Adrenal gland (tissue), 12 donors: ENCODE measurements around the gene PRICKLE2. TPM values are rescaled to one million over a fixed set of nuclear protein-coding genes. Genes with fewer than 3 reads are reported as not detected.

Experiments used
- DNase-seq, 7 donors: peaks; one replicate each; pipeline ENCODE4 v3.0.0-alpha.2; 2019 to 2020
- H3K27ac ChIP-seq, 5 donors: fragments of 200-600 bp; sonication (generic) in 4 of 5; 1 replicate in 3 of 5; 2 replicates in 2 of 5; pipeline versions ENCODE4 v1.5.1 to v1.8.0; 2016 to 2020; ENCODE audit warnings: mild to moderate bottlenecking in 1 of 5
- H3K27me3 ChIP-seq: fragments of 200-600 bp; 2 replicates; pipeline ENCODE4 v1.8.0; 2021
- H3K36me3 ChIP-seq, 2 donors: fragments of 200-600 bp; replicated peaks in 1 of 2; 1 replicate in 1 of 2; 2 replicates in 1 of 2; pipeline versions ENCODE4 v1.5.1 to v1.8.0; 2018 to 2022
- H3K4me1 ChIP-seq, 2 donors: fragments of 200-600 bp; replicated peaks in 1 of 2; 1 replicate in 1 of 2; 2 replicates in 1 of 2; pipeline versions ENCODE4 v1.5.1 to v1.8.0; 2018 to 2021
- H3K4me3 ChIP-seq, 4 donors: fragments of 200-600 bp; sonication (generic) in 3 of 4; one replicate each; pipeline ENCODE4 v1.5.1; 2016 to 2018
- H3K9me3 ChIP-seq, 3 donors: fragments of 200-600 bp; sonication (generic) in 1 of 3; replicated peaks in 1 of 3; 1 replicate in 2 of 3; 2 replicates in 1 of 3; pipeline versions ENCODE4 v1.5.1 to v1.8.0; 2016 to 2021
- CTCF ChIP-seq, 6 experiments: fragments of 450-650 bp in 4 of 6; fragments of 200-600 bp in 2 of 6; sonication (generic) in 1 of 6; IDR thresholded peaks; 1 replicate in 5 of 6; 2 replicates in 1 of 6; pipeline versions ENCODE4 v1.5.1 to v1.8.0; 2016 to 2021; ENCODE audit warnings: antibody characterized with exemption in 6 of 6, mild to moderate bottlenecking in 2 of 6, moderate library complexity in 1 of 6
- POLR2A ChIP-seq, 2 donors: fragments of 450-650 bp; IDR thresholded peaks; one replicate each; pipeline ENCODE4 v1.6.1; 2017; ENCODE audit warnings: antibody characterized with exemption in 2 of 2, mild to moderate bottlenecking in 2 of 2, moderate library complexity in 1 of 2
- WGBS, 4 donors: extraction: QIAGEN DNeasy Blood & Tissue Kit in 2 of 4; methylation state at CpG; one replicate each; pipeline versions ENCODE4 v1.1.5 to v1.1.7; 2013 to 2017; 5-methylcytosine and 5-hydroxymethylcytosine counted together
- intact Hi-C, 2 donors: fragments of 100-400 bp; cut with DNase I; formaldehyde crosslinking; loops; one replicate each; pipeline versions ENCODE4 v1.14.1 to v1.15.0; 2022 to 2023
- polyA plus RNA-seq, 3 donors: library from polyadenylated mRNA; stranded (reverse); fragments of 200-250 nt in 2 of 3; fragments of 350-450 nt in 1 of 3; fragmentation: Illumina TruSeq in 1 of 3; extraction: RNeasy Lipid Tissue Mini Kit (QIAGEN cat#74804) in 1 of 3; gene quantifications; one replicate each; pipeline ENCODE4 v1.2.3, GENCODE V29; 2013 to 2014
- total RNA-seq, 9 donors: library from RNA; depleted of rRNA in 4 of 9; stranded (reverse); fragments of >200 nt in 4 of 9; fragments of 120-200 nt in 1 of 9; fragmentation: NEBNext Ultra II Directional in 1 of 9; extraction: Animal tissue kit (Norgen Biotek cat#: 25700) in 1 of 9; gene quantifications; one replicate each; pipeline versions ENCODE4 v1.1.0 to v1.2.4, GENCODE V29; 2013 to 2023
- donor health status: healthy with polysubstance abuse.
- donor health status: Bipolar disorder and iron deficiency.
- donor health status: DM: yes; HTN: yes; CAD: no.
- donor health status: DM: no; HTN: no; CAD: no.
- donor health status: DM: no; HTN: no; CAD: no.
- donor health status: DM: yes; HTN: yes; CAD: no.

Gene PRICKLE2
- total and polyA plus RNA-seq, 12 donors: 1.3 to 15.7 (median 8.1) TPM

GRCh38 chr3:64141476-64141875, 83.8 kb downstream of the PRICKLE2 start:
- intact Hi-C loops: no loop called here

DNA sequence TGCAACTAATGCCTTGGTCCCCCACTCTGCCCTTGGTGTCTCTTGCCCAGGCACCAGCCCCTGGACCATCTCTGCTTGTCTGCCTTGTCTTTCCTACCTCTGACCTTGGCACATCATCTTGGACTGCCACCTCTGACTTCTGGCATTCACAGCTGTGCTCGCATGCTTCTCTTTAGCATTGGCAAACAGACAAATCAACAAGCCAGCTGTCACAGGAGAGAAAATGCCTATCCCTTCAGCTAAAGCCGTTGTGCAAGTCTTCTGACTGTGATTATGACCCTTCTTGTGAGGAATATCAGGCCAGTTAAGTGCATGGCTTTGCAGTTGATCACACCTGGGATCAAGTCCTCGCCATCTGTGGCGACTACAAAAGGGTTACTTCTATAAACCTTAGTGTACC, 84.6 kb downstream of the PRICKLE2 start:
- DNase-seq: no peak
- Histone ChIP-seq H3K27ac (no peak overlapping the region), H3K9me3 (no peaks in the 10 kb centered on the region), H3K4me1 (peaks cover 0 to 4% of the 10 kb centered on the region in 2 donors), H3K4me3 (no peak overlapping the region), H3K36me3 (no peaks in the 10 kb centered on the region), H3K27me3 (no peaks in the 10 kb centered on the region)
- WGBS, 4 donors: 74 to 88% (median 86%) methylated on average over 4 of the region's 4 CpGs
- TF ChIP-seq POLR2A (IDR thresholded peaks at IDR 0.05): no peak
- intact Hi-C loops: no loop called here

More at GRCh38 chr3:64141476-64141875, 83.8 kb downstream of the PRICKLE2 start:
- DNase-seq: no peak
- Histone ChIP-seq H3K27me3 (no peaks in the 10 kb centered on the region), H3K36me3 (peaks cover 0 to 4% of the 10 kb centered on the region in 2 donors), H3K4me1 (peaks cover 0 to 4% of the 10 kb centered on the region in 2 donors), H3K9me3 (no peaks in the 10 kb centered on the region), H3K27ac (no peak overlapping the region), H3K4me3 (no peak overlapping the region)
- TF ChIP-seq POLR2A (IDR thresholded peaks at IDR 0.05): no peak
- TF ChIP-seq CTCF (IDR thresholded peaks at IDR 0.05): no peak
- 78 to 83% (median 82%) methylated on average over 3 of the region's 3 CpGs for WGBS, 4 donors

GRCh38 chr3:64138656-64139375, 86.5 kb downstream of the PRICKLE2 start:
- no peaks in the 10 kb centered on the region for H3K36me3 ChIP-seq
- WGBS, 4 donors: 84 to 91% (median 87%) methylated on average over 2 of the region's 2 CpGs
- peaks cover 0 to 4% of the 10 kb centered on the region in 2 donors for H3K4me1 ChIP-seq
- no peaks in the 10 kb centered on the region for H3K9me3 ChIP-seq
- no peak for TF ChIP-seq CTCF (IDR thresholded peaks at IDR 0.05)
- no peak overlapping the region for H3K27ac ChIP-seq
- H3K4me3 ChIP-seq: no peak overlapping the region
- DNase-seq: no peak
- intact Hi-C loops: no loop called here
- H3K27me3 ChIP-seq: no peaks in the 10 kb centered on the region

- H3K4me3 ChIP-seq: no peak overlapping the region
- TF ChIP-seq CTCF (IDR thresholded peaks at IDR 0.05): no peak
- no peak for TF ChIP-seq POLR2A (IDR thresholded peaks at IDR 0.05)
- no peaks in the 10 kb centered on the region for H3K9me3 ChIP-seq
- H3K4me1 ChIP-seq: no peaks in the 10 kb centered on the region
- no peaks in the 10 kb centered on the region for H3K36me3 ChIP-seq
- intact Hi-C loops: no loop called here
- no peak for DNase-seq
- H3K27ac ChIP-seq: no peak overlapping the region
- 38 to 68% (median 58%) methylated on average over 1 of the region's 1 CpG for whole genome bisulfite sequencing, 4 donors
- no peaks in the 10 kb centered on the region for H3K27me3 ChIP-seq
Observed at GRCh38 chr3:64138046-64138445, 87.2 kb downstream of the PRICKLE2 start.

DNA sequence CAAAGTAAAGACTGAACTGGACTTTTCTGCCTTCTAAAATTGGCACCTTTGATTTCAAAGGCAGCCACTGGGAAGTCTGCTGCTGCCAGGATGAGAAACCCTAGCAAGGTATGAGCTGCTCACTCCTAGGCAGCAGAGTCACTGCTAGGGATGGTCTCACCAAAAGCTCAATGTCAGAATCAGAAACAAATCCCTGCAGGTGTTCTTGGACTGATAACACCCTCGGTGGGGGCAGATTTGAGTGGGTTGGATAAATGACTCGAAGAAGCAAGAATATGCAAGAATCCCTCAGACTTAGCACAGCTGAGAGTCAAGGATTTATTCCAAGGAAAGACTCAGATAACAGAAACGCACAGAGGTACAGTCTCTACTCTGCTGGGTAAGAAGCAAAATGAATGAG, 90.4 kb downstream of the PRICKLE2 start:
- intact Hi-C loops: no loop called here
- Histone ChIP-seq H3K27me3 (no peaks in the 10 kb centered on the region), H3K4me1 (no peaks in the 10 kb centered on the region), H3K9me3 (no peaks in the 10 kb centered on the region), H3K27ac (no peak overlapping the region), H3K36me3 (no peaks in the 10 kb centered on the region), H3K4me3 (no peak overlapping the region)
- DNase-seq: no peak
- TF ChIP-seq POLR2A (IDR thresholded peaks at IDR 0.05) (no peak), CTCF (IDR thresholded peaks at IDR 0.05) (no peak)
- 65 to 80% (median 70%) methylated on average over 3 of the region's 3 CpGs for WGBS, 4 donors
